HepG2 (cell line): ENCODE results near the gene SLC29A1.

Experiments
- NONO ChIP-seq, 2 experiments: fragments of 450-650 bp in 1 of 2; sonication (generic) in 1 of 2; formaldehyde crosslinking in 1 of 2; IDR thresholded peaks in 1 of 2; conservative IDR thresholded peaks in 1 of 2; 2 replicates each; pipeline versions ENCODE4 v1.6.1 to v1.8.0; 2017 to 2022; ENCODE audit warnings: mild to moderate bottlenecking in 1 of 2, missing genetic modification reagents in 1 of 2, moderate library complexity in 1 of 2
- POLR2AphosphoS5 ChIP-seq: IDR thresholded peaks from 2 replicates; pipeline ENCODE4 v1.6.1; 2012; ENCODE audit warnings: low read depth, low read length
- ZSCAN12 ChIP-seq: sonication (generic); formaldehyde crosslinking; IDR thresholded peaks from 2 replicates; pipeline ENCODE4 v1.9.0; 2021; ENCODE audit warnings: mild to moderate bottlenecking, missing genetic modification reagents
- TF ChIP-seq, protein P1 (sequence below): sonication (generic); formaldehyde crosslinking; IDR thresholded peaks from 2 replicates; pipeline ENCODE4 v1.8.0; 2022; ENCODE audit warnings: missing genetic modification reagents, mild to moderate bottlenecking, moderate library complexity, borderline replicate concordance
- TF ChIP-seq, protein P2 (sequence below): IDR thresholded peaks from 2 replicates; pipeline ENCODE4 v1.6.1; 2016; ENCODE audit warnings: low read depth
- TF ChIP-seq, protein P3 (sequence below): IDR thresholded peaks from 2 replicates; pipeline ENCODE4 v1.6.1; 2012; ENCODE audit warnings: low read length, improper control_type of control experiment

DNA sequence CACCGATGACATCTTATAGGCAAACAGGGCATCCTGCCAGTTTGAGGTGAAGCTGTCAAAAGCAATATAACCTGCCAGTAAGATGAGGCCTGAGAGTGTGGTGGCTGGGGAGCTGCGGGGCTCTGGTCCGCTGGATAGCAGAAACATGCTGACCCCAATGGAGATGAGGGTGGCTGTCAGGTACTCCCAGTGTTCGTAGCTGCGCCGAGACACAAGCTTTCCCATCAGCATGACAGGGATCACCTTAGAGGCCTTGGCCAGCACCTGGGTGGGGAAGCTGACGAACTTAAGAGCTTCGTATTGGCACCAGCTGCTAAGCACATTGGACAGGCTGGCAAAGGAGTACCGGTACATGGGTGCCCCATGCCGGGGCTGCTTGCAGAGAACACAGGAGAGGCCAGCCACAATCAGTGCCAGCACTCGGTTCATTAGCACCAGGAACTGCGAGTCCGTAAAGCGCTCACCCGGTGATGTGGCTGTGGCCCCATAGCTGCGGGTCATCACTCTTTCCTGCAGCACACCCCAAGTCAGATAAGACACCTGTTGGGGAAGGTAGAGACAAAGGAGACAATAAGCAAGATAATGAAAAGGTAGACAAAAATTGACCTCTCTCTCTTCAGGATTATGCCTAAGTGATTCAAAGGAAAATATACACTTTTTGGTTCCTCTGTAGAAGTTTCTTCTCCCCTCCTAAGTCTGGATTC lies 31.9 kb downstream of the SLC29A1 start:
- TF ChIP-seq NONO (IDR thresholded peaks at IDR 0.05) (no peak), NONO (CRISPR knock-in tag; conservative IDR thresholded peaks at IDR 0.05) (peak; percentile 15; the same call in 1 of the 2 replicates), ZSCAN12 (CRISPR knock-in tag) (no peak), POLR2AphosphoS5 (0 out of 2 replicates have a peak, but pooled peaks have one; percentile 4)
- TF ChIP-seq, protein P1, sequence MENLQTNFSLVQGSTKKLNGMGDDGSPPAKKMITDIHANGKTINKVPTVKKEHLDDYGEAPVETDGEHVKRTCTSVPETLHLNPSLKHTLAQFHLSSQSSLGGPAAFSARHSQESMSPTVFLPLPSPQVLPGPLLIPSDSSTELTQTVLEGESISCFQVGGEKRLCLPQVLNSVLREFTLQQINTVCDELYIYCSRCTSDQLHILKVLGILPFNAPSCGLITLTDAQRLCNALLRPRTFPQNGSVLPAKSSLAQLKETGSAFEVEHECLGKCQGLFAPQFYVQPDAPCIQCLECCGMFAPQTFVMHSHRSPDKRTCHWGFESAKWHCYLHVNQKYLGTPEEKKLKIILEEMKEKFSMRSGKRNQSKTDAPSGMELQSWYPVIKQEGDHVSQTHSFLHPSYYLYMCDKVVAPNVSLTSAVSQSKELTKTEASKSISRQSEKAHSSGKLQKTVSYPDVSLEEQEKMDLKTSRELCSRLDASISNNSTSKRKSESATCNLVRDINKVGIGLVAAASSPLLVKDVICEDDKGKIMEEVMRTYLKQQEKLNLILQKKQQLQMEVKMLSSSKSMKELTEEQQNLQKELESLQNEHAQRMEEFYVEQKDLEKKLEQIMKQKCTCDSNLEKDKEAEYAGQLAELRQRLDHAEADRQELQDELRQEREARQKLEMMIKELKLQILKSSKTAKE (CRISPR knock-in tag) = no peak
- TF ChIP-seq, protein P2, sequence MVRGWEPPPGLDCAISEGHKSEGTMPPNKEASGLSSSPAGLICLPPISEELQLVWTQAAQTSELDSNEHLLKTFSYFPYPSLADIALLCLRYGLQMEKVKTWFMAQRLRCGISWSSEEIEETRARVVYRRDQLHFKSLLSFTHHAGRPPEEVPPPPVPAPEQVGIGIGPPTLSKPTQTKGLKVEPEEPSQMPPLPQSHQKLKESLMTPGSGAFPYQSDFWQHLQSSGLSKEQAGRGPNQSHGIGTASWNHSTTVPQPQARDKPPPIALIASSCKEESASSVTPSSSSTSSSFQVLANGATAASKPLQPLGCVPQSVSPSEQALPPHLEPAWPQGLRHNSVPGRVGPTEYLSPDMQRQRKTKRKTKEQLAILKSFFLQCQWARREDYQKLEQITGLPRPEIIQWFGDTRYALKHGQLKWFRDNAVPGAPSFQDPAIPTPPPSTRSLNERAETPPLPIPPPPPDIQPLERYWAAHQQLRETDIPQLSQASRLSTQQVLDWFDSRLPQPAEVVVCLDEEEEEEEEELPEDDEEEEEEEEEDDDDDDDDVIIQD (CRISPR knock-in tag) = no peak
- TF ChIP-seq, protein P3, sequence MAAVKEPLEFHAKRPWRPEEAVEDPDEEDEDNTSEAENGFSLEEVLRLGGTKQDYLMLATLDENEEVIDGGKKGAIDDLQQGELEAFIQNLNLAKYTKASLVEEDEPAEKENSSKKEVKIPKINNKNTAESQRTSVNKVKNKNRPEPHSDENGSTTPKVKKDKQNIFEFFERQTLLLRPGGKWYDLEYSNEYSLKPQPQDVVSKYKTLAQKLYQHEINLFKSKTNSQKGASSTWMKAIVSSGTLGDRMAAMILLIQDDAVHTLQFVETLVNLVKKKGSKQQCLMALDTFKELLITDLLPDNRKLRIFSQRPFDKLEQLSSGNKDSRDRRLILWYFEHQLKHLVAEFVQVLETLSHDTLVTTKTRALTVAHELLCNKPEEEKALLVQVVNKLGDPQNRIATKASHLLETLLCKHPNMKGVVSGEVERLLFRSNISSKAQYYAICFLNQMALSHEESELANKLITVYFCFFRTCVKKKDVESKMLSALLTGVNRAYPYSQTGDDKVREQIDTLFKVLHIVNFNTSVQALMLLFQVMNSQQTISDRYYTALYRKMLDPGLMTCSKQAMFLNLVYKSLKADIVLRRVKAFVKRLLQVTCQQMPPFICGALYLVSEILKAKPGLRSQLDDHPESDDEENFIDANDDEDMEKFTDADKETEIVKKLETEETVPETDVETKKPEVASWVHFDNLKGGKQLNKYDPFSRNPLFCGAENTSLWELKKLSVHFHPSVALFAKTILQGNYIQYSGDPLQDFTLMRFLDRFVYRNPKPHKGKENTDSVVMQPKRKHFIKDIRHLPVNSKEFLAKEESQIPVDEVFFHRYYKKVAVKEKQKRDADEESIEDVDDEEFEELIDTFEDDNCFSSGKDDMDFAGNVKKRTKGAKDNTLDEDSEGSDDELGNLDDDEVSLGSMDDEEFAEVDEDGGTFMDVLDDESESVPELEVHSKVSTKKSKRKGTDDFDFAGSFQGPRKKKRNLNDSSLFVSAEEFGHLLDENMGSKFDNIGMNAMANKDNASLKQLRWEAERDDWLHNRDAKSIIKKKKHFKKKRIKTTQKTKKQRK = no peak
